Measurements from ENCODE around the gene PTPN4.

PTPN4 gene

GRCh38 chr2:119760956-119761275, 1.2 kb downstream of the PTPN4 start:
- TF ChIP-seq CREB1 (IDR thresholded peaks at IDR 0.05; ENCODE audit: low read depth) (no peak), NFIC (IDR thresholded peaks at IDR 0.05) (no peak), ZBTB7A (IDR thresholded peaks at IDR 0.05; ENCODE audit: low read depth) (no peak), YY1 (IDR thresholded peaks at IDR 0.05; ENCODE audit: low read depth) (no peak), USF1 (IDR thresholded peaks at IDR 0.05) (no peak), CEBPB (IDR thresholded peaks at IDR 0.05) (no peak), FOXM1 (IDR thresholded peaks at IDR 0.05; ENCODE audit: borderline replicate concordance, low read depth) (no peak), TEAD4 (IDR thresholded peaks at IDR 0.05) (no peak), TAF1 (IDR thresholded peaks at IDR 0.05; ENCODE audit: low read depth) (no peak), MAX (IDR thresholded peaks at IDR 0.05) (no peak), EP300 (IDR thresholded peaks at IDR 0.05; ENCODE audit: borderline replicate concordance) (no peak), EGR1 (IDR thresholded peaks at IDR 0.05) (no peak), TCF12 (IDR thresholded peaks at IDR 0.05; ENCODE audit: low read depth) (no peak), RAD21 (IDR thresholded peaks at IDR 0.05; ENCODE audit: low read depth) (no peak), REST (IDR thresholded peaks at IDR 0.05; ENCODE audit: low read depth) (no peak)

GRCh38 chr2:119764832-119765231, 5.1 kb downstream of the PTPN4 start:
- no peak for TF ChIP-seq TAF1 (IDR thresholded peaks at IDR 0.05; ENCODE audit: low read depth)
- TF ChIP-seq MAX (IDR thresholded peaks at IDR 0.05), result no peak

GRCh38 chr2:119765433-119766002, 5.8 kb downstream of the PTPN4 start:
- TF ChIP-seq EP300 (IDR thresholded peaks at IDR 0.05; ENCODE audit: borderline replicate concordance), result no peak
- no peak for TF ChIP-seq NFIC (IDR thresholded peaks at IDR 0.05)
- no peak for TF ChIP-seq CEBPB (IDR thresholded peaks at IDR 0.05)

GRCh38 chr2:119766944-119767343, 7.2 kb downstream of the PTPN4 start:
- TF ChIP-seq EGR1 (IDR thresholded peaks at IDR 0.05) (no peak), CEBPB (IDR thresholded peaks at IDR 0.05) (no peak), TAF1 (IDR thresholded peaks at IDR 0.05; ENCODE audit: low read depth) (no peak), ZBTB7A (IDR thresholded peaks at IDR 0.05; ENCODE audit: low read depth) (no peak), CREB1 (IDR thresholded peaks at IDR 0.05; ENCODE audit: low read depth) (no peak), NFIC (IDR thresholded peaks at IDR 0.05) (no peak), YY1 (IDR thresholded peaks at IDR 0.05; ENCODE audit: low read depth) (no peak), FOXM1 (IDR thresholded peaks at IDR 0.05; ENCODE audit: borderline replicate concordance, low read depth) (no peak), USF1 (IDR thresholded peaks at IDR 0.05) (no peak), TCF12 (IDR thresholded peaks at IDR 0.05; ENCODE audit: low read depth) (no peak), MAX (IDR thresholded peaks at IDR 0.05) (no peak), REST (IDR thresholded peaks at IDR 0.05; ENCODE audit: low read depth) (no peak), EP300 (IDR thresholded peaks at IDR 0.05; ENCODE audit: borderline replicate concordance) (no peak), TEAD4 (IDR thresholded peaks at IDR 0.05) (no peak), RAD21 (IDR thresholded peaks at IDR 0.05; ENCODE audit: low read depth) (no peak)

GRCh38 chr2:119768742-119769141, 9.0 kb downstream of the PTPN4 start:
- no peak for TF ChIP-seq REST (IDR thresholded peaks at IDR 0.05; ENCODE audit: low read depth)
- no peak for TF ChIP-seq EP300 (IDR thresholded peaks at IDR 0.05; ENCODE audit: borderline replicate concordance)
- no peak for TF ChIP-seq MAX (IDR thresholded peaks at IDR 0.05)
- no peak for TF ChIP-seq NFIC (IDR thresholded peaks at IDR 0.05)
- no peak for TF ChIP-seq TEAD4 (IDR thresholded peaks at IDR 0.05)
- no peak for TF ChIP-seq EGR1 (IDR thresholded peaks at IDR 0.05)
- no peak for TF ChIP-seq TCF12 (IDR thresholded peaks at IDR 0.05; ENCODE audit: low read depth)
- no peak for TF ChIP-seq ZBTB7A (IDR thresholded peaks at IDR 0.05; ENCODE audit: low read depth)
- no peak for TF ChIP-seq CEBPB (IDR thresholded peaks at IDR 0.05)
- TF ChIP-seq RAD21 (IDR thresholded peaks at IDR 0.05; ENCODE audit: low read depth), result no peak
- TF ChIP-seq TAF1 (IDR thresholded peaks at IDR 0.05; ENCODE audit: low read depth), result no peak
- no peak for TF ChIP-seq CREB1 (IDR thresholded peaks at IDR 0.05; ENCODE audit: low read depth)
- no peak for TF ChIP-seq USF1 (IDR thresholded peaks at IDR 0.05)
- TF ChIP-seq YY1 (IDR thresholded peaks at IDR 0.05; ENCODE audit: low read depth), result no peak
- TF ChIP-seq FOXM1 (IDR thresholded peaks at IDR 0.05; ENCODE audit: borderline replicate concordance, low read depth), result no peak
